GM23248 (cell line): ENCODE data around the gene CHD9.

Experiments
- EZH2 ChIP-seq: fragments of 200-600 bp; sonication (generic); IDR thresholded peaks from 2 replicates; pipeline ENCODE4 v1.6.1; 2018; ENCODE audit warnings: antibody characterized with exemption, mild to moderate bottlenecking; ENCODE audit not compliant: insufficient read depth, poor library complexity, severe bottlenecking
- EZH2phosphoT487 ChIP-seq: fragments of 200-600 bp; sonication (generic); IDR thresholded peaks from 2 replicates; pipeline ENCODE4 v1.6.1; 2018; ENCODE audit warnings: antibody characterized with exemption, moderate library complexity, mild to moderate bottlenecking, low read depth; ENCODE audit not compliant: insufficient read depth

- TF ChIP-seq EZH2 (no peak), EZH2phosphoT487 (no peak)
These were observed 211.4 kb downstream of the CHD9 start for GRCh38 chr16:53266156-53266555.
